Superior temporal gyrus (tissue), 1 donor: ENCODE measurements around the gene CHN2.
A peak's percentile ranks its signal among the peaks of the same experiment; 100 is the strongest.

Source experiments
- DNase-seq: peaks from one replicate; pipeline ENCODE4 v3.0.0-alpha.2; 2016; ENCODE audit errors: extremely low spot score

CHN2 gene

GRCh38 chr7:29309041-29309854 lies 114.7 kb downstream of the CHN2 start:
- DNase-seq: no peak

- DNase-seq: no peak
Observed at GRCh38 chr7:29310625-29311024, 116.0 kb downstream of the CHN2 start.

DNA sequence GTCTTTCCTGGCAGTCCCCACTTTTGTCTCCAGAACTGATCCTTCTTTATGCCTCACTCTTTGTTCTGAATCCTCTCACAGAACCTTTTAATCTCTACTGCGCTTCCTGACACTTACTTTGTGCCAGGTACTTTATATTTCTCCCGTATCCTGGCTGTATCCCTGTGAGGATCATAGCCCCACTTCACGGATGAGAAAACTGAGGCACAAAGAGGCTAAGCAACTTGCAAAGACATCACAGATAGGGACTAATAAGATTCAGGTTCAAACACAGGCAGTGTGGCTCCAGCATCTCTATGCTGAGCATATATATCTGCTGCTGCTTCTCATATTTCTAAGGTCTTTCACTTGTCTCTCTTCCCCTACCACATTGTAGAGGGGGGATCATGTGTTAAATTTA lies 116.7 kb downstream of the CHN2 start:
- no peak for DNase-seq

- no peak for DNase-seq
Observed at GRCh38 chr7:29314148-29314547, 119.6 kb downstream of the CHN2 start.

DNA sequence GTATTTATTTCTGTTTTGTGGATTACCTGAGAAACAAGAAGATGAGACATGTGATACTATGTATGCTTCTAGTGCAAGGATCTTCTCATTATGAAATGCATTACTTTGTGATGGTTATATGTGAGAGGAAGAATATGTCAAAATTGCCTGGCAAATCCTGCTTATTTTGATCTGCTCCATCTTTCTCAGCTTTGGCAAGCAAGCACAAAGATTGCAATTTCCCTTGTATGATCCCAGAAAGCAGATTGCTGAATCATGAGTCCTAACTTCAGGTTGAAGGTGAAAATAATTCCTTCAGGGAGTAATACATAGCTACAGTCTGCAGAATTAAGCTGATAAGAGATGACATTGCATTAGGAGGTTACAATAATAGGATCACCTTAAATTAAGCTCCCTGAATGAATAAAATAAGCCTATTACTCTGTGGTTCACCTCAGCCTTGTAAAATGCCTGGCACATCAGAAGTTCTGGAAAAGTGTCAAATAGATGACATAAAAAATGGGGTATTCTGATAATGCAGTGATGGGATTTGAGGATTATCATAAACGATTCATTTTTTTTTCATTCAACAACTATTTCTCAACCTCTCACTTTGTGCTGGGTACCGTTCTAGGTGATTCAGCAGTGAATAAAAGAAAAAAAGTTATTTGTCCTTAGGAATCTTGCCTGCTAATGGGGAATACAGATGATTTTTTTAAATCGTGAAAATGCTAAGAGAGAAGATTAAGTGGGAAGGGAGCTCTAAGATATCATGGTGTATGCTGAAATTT lies 120.7 kb downstream of the CHN2 start:
- DNase-seq: no peak

GRCh38 chr7:29315892-29316270 lies 121.3 kb downstream of the CHN2 start:
- no peak for DNase-seq

GRCh38 chr7:29316926-29317325 lies 122.4 kb downstream of the CHN2 start:
- DNase-seq: no peak

DNA sequence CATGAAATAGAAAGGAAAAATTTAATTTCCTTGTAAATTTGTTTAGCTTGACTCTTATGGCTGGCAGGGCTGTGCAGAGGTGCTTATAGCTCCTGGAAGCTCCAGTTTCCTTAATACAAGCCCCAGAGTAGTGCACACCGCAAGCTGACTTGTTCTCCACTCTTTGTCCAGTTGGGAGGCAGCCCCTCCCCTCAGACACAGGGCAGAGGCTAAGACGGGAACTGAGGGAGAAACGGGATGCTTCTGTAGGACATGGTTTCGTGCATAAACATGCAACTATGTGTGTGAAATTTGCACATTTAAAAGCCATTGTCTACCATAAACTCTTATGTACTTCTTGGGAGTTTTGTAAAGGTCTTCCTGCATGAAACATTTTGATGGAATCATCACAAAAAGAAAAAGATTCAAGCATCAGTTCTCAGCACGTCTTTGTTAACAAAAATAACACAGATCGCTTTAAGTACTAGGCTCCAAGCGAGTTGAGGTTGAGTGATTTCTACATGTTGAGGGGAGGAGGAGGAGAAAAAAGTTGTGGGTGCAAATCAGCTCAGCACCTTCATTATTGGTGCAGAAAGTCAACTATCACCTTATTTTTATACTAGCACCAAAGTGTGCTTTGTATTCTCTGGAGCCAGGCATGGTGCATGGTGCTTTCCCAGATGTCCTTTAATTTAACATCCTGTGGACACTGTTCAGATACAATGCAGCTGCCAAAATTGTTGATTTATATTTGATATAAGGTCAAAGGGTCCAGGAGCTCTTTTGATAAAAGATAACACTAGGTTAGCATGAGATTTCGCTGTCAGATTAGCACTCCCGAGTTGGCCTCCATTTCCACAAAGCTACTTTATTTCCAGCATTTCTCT lies 124.5 kb downstream of the CHN2 start:
- peak; percentile 75 for DNase-seq

- peak; percentile 92 for DNase-seq
Observed at GRCh38 chr7:29319719-29320521, 125.3 kb downstream of the CHN2 start.

- DNase-seq: no peak
Observed at GRCh38 chr7:29320577-29320976, 126.0 kb downstream of the CHN2 start.

DNA sequence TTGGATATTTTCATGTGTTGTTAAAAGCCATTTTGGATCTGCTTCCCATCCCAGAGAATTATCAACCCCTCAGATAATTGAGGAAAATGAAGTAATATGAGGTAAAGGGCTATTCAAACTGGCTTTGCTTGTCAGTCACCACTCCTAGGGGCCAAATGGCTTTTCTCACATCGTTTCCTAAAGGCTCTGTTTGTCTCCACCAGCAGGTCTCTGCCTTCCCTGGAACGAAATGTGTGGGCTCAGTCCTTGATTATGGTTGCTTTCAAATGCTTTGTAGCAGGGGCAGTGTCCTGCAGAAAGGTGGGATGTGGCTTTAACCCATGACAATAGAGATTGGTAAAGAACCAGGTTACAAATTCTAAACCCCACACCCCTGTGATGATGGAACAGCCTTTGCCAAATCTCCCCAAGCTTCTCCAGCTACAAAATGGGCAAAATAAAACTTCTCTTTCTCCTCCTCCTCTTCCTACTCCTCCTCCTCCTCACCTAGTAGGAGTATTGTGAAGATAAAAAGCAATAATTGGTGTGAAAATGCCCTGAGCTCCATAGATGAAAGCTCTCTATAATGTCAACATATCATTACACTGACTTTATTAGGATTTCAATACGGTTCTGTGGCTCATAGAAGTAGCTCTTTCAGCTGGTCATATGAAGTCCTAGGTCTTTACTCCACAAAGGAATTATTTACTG lies 127.6 kb downstream of the CHN2 start:
- DNase-seq: no peak

- DNase-seq: no peak
Observed at GRCh38 chr7:29325476-29325875, 130.9 kb downstream of the CHN2 start.

DNA sequence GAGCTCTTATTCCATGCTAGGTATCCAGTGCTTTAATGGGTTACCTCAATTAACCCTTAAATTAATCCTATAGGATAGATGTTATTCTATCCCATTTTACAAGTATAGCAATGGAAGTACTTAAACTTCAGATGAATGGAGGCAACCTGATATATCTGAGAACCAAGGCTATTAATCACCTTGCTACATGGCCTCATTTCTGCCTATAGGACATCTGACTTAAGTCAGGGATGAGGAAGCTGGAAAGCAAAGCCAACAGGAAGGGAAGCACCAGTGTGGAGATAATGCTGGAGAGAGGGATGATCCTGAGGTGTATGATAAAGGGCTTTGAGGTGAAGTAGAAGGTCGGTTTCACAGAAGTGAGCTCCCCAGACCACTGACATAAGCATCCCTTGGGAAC lies 132.3 kb downstream of the CHN2 start:
- DNase-seq: no peak

- DNase-seq: no peak
Observed at GRCh38 chr7:29327455-29327854, 132.9 kb downstream of the CHN2 start.

DNA sequence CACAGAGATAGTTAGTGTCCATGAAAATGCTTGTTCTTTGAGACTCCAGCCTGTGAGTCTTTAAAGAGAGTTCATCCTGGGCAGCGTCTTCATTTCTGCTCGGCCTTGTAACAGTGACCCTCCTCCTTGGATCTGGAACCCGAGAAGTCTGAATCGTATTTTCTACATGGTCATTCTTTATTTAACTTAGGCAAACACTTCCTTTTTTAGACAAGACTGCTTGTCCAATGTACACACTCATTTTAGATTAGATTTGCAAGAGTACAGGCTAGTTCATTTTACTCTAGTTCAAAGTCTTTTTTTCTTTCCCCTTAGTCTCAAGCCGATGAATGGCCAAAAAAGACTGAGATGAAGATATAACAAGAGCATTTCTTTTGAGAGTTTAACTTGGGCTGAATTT lies 133.5 kb downstream of the CHN2 start:
- no peak for DNase-seq

GRCh38 chr7:29328811-29329210 lies 134.2 kb downstream of the CHN2 start:
- no peak for DNase-seq

- DNase-seq: no peak
Observed at GRCh38 chr7:29329686-29330085, 135.1 kb downstream of the CHN2 start.

- no peak for DNase-seq
Observed at GRCh38 chr7:29330136-29330535, 135.6 kb downstream of the CHN2 start.

GRCh38 chr7:29331163-29331562 lies 136.6 kb downstream of the CHN2 start:
- no peak for DNase-seq

DNA sequence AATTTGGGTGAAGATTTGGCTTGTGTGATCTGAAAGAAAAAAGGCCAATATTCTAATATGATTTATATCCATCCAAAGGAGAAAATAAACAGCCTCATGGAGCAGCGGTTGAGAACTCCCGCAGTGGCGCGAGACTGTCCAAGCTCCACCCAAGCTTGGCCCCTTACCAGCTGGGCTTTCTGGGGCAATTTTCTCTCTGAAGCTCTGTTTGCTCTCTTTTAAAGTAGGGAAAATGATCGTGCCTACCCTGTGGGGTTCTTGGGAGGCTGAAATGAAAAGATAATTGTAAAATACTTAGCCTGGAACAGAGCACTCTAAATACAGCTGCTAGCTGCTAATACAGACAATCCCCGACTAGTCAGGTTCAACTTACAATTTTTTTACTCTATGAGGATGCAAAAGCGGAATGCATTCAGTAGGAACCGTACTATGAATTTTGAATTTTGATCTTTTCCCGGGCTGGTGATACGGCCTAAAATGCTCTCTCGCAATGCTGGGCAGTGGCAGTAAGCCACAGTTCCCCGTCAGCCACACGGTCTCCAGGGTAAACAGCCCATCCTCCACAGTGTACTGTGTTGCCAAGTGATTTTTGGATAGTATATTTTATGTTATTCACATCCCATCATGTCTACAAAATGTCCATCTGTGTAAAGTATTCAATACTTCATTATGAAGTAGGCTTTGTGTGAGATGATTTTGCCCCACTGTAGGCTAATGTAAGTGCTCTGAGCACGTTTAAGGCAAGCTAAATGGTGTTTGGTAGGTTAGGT lies 137.7 kb downstream of the CHN2 start:
- DNase-seq: peak; percentile 78
